GM21528 (cell line): ENCODE measurements around the gene NPL.

ENCODE experiments used
- ATAC-seq: cut with Tn5 transposase; IDR thresholded peaks from one replicate; pipeline ENCODE4 v1.9.1; 2021; ENCODE audit warnings: mild to moderate bottlenecking, moderate library complexity; ENCODE audit not compliant: unreplicated experiment, low FRiP score

Gene NPL

DNA sequence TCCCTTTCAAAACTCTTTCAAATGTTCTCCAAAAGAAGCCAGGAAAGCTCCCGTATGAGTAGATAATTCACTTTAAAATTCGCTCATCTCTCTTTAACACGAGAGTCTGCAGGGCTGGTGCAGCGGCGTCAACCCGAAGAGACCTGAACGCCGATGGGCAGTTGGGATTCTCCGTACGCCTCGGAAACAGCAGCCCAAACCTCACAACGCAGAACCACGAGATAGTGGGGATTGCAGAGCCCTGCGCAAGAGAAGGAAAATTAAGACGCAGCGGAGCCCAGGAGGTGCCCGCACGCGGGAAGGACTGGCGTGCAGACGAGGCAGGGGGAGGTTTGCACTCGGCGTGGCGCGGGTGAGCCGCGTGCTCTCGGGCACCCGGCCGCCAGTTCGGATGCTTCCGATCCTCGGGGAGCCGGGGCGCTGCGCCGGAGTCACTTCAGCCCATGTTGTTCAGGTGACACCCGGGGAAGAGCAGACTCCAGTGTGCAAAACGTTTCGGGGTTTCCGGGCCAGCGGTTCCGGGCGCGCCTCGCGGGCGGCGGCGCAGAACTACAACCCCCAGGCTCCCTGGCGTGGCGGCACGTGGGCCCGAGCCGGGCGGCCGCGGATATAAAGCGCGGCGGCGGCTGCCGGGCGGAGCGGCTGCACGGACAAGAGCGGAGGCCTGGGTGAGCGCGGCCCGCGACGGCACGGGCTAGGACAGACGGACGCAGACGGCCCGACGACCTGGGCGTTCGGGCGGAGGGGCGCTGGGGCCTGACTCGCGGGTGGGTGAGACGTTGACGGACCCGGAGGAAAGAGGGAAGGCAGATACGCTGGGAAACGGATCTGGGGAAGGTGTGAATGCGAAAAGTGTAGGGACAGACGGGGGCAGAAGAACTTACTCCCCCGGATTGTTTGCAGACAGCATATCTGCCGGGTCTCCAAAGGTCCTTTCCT is at the start of gene NPL:
NPL (plus strand) TSS at position 636 of the 939 bp plus-strand sequence. CDS start 4,599 bp downstream, outside the sequence.
- peak; percentile 93 for ATAC-seq

- ATAC-seq = no peak
Observed at GRCh38 chr1:182740120-182740519, 49.5 kb upstream of the NPL start.

GRCh38 chr1:182742780-182743179 is 46.8 kb upstream of the NPL start:
- no peak for ATAC-seq

- ATAC-seq = no peak
Observed at GRCh38 chr1:182752077-182752988, 37.2 kb upstream of the NPL start.

- no peak for ATAC-seq
Observed at GRCh38 chr1:182754087-182754486, 35.5 kb upstream of the NPL start.

DNA sequence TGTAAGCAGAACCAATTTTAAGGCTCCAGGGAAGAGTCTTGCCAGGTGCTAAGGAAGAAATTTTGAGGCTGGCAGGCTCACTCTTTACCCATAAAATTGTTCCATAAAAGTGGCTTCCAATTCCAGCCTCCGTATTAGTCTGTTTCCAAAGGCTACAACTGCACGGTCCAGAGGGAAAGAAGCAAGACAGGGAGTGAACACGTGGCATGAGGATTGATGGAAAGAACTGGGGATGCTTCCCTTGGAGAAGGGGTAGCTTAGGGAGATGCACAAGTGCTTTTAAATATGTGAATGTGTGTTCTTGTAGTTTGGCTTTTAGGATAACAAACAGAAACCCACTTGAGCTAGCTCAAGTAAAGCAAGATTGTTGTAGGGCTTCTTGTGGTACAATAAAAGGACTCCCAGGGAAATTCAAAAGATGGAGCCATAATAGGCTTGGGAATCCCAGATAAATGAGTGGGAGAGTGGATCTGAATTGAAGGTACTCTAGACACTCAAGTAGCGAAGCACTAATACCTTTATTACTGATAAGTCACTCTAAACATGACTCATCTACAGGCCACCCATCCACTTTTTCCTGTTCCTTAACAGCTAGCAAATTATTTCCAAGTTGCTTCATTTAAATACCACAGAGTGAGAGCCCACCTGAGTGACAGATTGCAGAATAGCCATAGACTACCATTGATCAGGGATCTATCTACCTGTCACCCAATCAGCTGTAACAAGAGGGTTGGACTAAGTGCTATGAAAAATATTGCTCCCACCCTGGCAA is 34.8 kb upstream of the NPL start:
- ATAC-seq = no peak

GRCh38 chr1:182755632-182756031 is 33.9 kb upstream of the NPL start:
- no peak for ATAC-seq

- no peak for ATAC-seq
Observed at GRCh38 chr1:182756423-182756822, 33.1 kb upstream of the NPL start.

GRCh38 chr1:182761396-182762395 is 27.9 kb upstream of the NPL start:
- no peak for ATAC-seq

DNA sequence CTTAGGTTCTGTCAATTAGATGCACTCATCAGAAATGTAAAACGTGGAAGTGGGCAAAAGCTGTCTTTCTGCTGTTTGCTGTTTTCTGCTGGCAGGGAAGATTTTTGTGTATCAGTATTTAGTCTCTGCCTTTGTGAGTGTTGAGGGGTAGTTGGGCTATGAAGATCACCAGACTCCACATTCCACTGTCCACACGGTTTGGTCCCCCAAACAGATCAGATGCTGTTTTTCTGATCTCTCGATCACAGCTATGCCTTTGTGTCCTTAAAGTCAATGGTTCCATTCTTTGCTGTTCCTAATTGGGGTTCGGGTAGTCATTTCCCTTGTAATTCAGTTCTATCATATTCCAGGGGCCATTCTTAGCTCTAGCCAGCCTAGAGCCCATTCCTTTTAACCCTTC is 27.0 kb upstream of the NPL start:
- no peak for ATAC-seq

GRCh38 chr1:182764029-182764727 is 25.4 kb upstream of the NPL start:
- no peak for ATAC-seq

- ATAC-seq = no peak
Observed at GRCh38 chr1:182765391-182765790, 24.2 kb upstream of the NPL start.

DNA sequence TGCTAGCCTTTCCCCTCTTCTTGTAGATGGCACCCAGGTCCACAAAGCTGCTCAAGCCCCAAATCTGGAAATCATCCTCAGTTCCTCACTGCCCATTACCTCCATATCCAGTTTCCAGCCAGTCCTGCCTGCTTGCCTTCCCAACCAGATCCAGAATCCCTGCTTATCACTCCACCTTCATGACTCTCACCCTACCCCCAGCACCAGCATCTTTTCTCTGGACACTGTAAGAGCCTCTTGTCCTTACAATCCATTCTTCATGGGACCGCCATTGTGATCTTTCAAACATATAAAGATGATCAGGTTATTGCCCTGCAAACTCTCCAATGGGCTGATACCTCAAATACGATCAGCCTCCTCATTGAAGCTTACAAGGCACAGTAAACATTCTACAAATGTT is 23.5 kb upstream of the NPL start:
- ATAC-seq = no peak

DNA sequence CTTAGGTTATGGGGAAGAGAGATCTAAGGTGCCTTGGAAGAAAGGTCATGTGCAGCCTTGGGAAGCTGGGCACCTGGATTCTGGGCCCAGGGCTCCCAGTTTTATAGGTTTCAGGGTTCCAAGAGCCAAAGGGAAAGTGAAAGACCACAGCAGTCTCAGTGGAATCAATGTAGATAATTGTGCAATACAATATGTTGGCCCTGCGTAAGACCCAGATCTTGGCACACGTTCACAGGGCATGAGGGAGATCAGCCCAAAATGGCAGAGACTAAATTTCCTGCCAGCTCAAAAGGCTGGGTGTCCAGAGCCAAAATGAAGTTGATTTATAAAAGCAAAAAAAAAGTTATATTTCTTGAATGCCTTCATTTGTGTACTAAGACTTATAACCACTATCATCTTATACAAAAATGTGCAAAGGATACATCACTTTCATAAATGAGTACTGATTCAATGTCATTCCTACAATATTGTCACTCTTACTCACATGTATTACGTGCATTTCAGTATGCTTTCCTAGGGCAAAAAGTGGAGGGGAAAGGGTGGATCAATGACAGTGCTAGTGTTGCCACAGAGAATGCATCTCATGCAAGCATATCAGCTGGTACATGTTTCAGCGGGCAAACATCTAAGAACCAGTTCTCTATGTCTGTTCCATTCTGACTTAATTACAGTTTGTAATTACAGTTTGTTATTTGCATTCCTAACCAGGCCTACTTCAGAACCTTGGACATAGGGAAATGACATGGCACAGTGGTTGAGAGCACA is 22.5 kb upstream of the NPL start:
- no peak for ATAC-seq

- no peak for ATAC-seq
Observed at GRCh38 chr1:182768963-182769362, 20.6 kb upstream of the NPL start.

DNA sequence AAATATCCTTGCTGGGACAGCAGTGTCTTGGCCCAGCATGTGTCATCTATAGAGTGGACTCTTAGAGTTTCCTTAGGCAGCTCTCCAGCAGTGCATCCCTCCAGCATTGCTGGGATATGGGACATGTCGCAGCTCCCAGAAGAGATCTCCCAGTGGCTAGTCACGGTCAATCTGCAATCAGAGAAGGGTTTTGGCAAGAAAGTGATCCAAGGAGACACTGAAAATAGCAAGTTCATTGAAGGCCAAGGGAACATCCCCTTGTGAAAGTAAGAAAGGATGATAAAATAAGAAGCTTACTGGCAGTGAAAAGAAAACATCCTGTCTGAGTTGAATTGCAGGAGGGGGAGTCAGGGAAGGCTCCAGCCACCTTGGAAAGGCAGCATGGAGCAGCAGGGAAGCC is 19.3 kb upstream of the NPL start:
- no peak for ATAC-seq

DNA sequence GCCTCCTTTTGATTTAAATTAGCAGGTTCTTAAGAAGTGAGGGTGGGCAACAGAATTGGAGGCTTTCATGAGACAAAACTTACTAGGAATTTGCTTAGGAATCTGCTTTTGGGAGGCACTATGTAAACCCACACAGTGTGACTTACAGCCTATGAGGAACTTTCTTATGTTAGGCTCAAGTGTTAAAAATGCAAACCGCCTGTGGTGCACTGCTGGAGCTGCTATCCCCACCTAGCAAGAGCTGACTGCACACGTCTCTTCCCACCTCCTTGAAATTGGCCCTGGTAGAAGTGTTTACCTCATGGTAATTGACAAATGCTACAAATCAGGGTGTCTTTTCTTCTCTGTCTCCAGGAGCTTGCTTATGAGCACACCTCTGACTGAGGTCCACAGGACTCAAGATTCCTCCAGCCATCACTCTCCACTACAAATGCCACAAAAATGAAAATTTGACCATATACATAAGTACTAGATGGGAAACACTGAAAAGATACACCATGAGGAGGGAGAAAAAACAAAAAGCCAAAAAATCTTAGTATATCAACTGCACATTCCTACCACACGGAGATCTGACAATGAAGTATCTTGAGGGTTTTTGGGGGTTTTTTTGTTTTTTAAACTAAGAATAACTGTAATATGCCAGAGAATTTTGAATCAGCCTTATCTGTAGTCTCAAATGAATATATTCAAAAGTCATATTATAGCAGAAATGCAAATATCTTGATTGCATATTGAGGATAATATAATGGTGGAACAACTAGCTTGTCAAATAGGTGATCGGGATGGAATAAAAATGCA is 18.2 kb upstream of the NPL start:
- no peak for ATAC-seq
